GM23248 (cell line): Measurements from ENCODE around the gene PIP5K1B. TPM values are rescaled to one million over a fixed set of nuclear protein-coding genes. Genes with fewer than 3 reads are reported as not detected.

Experiments
- DNase-seq: peaks from one replicate; pipeline ENCODE4 v3.0.0-alpha.2; 2015
- H2AFZ ChIP-seq: fragments of 200-600 bp; sonication (generic); 2 replicates; pipeline ENCODE4 v1.6.1; 2016; ENCODE audit warnings: antibody characterized with exemption
- H3F3A ChIP-seq: fragments of 200-600 bp; sonication (generic); 2 replicates; pipeline ENCODE4 v1.6.1; 2016; ENCODE audit warnings: mild to moderate bottlenecking, antibody characterized with exemption, mixed run types; ENCODE audit not compliant: insufficient read depth
- H3K27ac ChIP-seq: fragments of 200-600 bp; sonication (generic); 2 replicates; pipeline ENCODE4 v1.5.1; 2016; ENCODE audit warnings: mild to moderate bottlenecking
- H3K27me3 ChIP-seq: fragments of 200-600 bp; sonication (generic); replicated peaks from 2 replicates; pipeline ENCODE4 v1.6.1; 2016; ENCODE audit warnings: mild to moderate bottlenecking; ENCODE audit not compliant: insufficient read depth
- H3K36me3 ChIP-seq: fragments of 200-600 bp; sonication (generic); 2 replicates; pipeline ENCODE4 v1.6.1; 2016; ENCODE audit warnings: low read depth, mild to moderate bottlenecking
- H3K4me1 ChIP-seq: fragments of 200-600 bp; sonication (generic); 2 replicates; pipeline ENCODE4 v1.6.1; 2016; ENCODE audit warnings: mild to moderate bottlenecking; ENCODE audit not compliant: insufficient read depth
- H3K4me2 ChIP-seq: fragments of 200-600 bp; sonication (generic); one replicate; pipeline ENCODE4 v1.6.1; 2016; ENCODE audit warnings: mild to moderate bottlenecking; ENCODE audit not compliant: unreplicated experiment
- H3K4me3 ChIP-seq: fragments of 200-600 bp; sonication (generic); 2 replicates; pipeline ENCODE4 v1.5.1; 2016; ENCODE audit warnings: mild to moderate bottlenecking
- H3K79me2 ChIP-seq: fragments of 200-600 bp; sonication (generic); 2 replicates; pipeline ENCODE4 v1.6.1; 2016; ENCODE audit warnings: mild to moderate bottlenecking; ENCODE audit not compliant: insufficient read depth
- H3K9ac ChIP-seq: fragments of 200-600 bp; sonication (generic); 2 replicates; pipeline ENCODE4 v1.6.1; 2016; ENCODE audit warnings: mild to moderate bottlenecking
- H3K9me2 ChIP-seq: fragments of 200-600 bp; sonication (generic); 2 replicates; pipeline ENCODE4 v1.6.1; 2016; ENCODE audit warnings: mixed run types, mild to moderate bottlenecking, moderate library complexity; ENCODE audit not compliant: insufficient read depth
- H3K9me3 ChIP-seq: fragments of 200-600 bp; sonication (generic); one replicate; pipeline ENCODE4 v1.6.1; 2017; ENCODE audit warnings: low read depth
- H4K20me1 ChIP-seq: fragments of 200-600 bp; sonication (generic); 2 replicates; pipeline ENCODE4 v1.6.0; 2016; ENCODE audit not compliant: insufficient read depth
- EZH2 ChIP-seq: fragments of 200-600 bp; sonication (generic); IDR thresholded peaks from 2 replicates; pipeline ENCODE4 v1.6.1; 2018; ENCODE audit warnings: antibody characterized with exemption, mild to moderate bottlenecking; ENCODE audit not compliant: insufficient read depth, poor library complexity, severe bottlenecking
- EZH2phosphoT487 ChIP-seq: fragments of 200-600 bp; sonication (generic); IDR thresholded peaks from 2 replicates; pipeline ENCODE4 v1.6.1; 2018; ENCODE audit warnings: antibody characterized with exemption, moderate library complexity, mild to moderate bottlenecking, low read depth; ENCODE audit not compliant: insufficient read depth
- WGBS, 2 experiments: methylation state at CpG; one replicate each; pipeline ENCODE4 v1.1.6; 2015 to 2017; ENCODE audit warnings: low lambda C conversion rate in 2 of 2, low coverage in 1 of 2; ENCODE audit errors: missing lambda C conversion rate in 2 of 2; 5-methylcytosine and 5-hydroxymethylcytosine counted together
- in situ Hi-C: fragments of 300-500 bp; cut with MboI; formaldehyde crosslinking; loops from 2 replicates; pipeline ENCODE4 v1.15.0; 2020
- polyA plus RNA-seq: library from polyadenylated mRNA; unstranded; fragments of >200 nt; fragmentation: Nextera tagmentation; extraction: Ambion mirVana; gene quantifications from 2 replicates; pipeline ENCODE4 v1.2.1, GENCODE V29; 2016
- total RNA-seq: library from RNA; depleted of rRNA; stranded (reverse); fragments of >200 nt; shearing (Covaris generic); gene quantifications from 2 replicates; pipeline ENCODE4 v1.2.3, GENCODE V29; 2014

Gene PIP5K1B
- total and polyA plus RNA-seq, 2 experiments from 2014 or later = not detected

DNA sequence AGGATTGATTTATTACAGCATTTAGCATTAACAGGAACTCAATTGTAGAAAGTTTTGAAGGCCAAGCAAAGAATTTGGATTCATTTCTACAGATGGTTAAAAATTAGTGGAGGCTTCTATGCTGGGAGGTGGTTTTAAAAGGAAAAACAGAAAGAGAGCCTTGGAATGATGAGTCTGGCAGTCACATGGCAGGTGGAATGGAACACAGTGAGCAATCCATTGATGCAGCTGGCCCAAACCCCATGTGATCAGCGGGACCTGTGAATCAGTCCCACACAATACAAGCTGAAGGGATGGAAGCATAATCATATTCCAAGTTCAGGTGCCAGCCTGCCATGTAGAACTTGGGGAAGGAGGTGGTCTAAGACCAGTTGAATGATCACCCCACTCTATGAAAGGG, 147.9 kb downstream of the PIP5K1B start:
- Histone ChIP-seq H3K9ac (no peak overlapping the region), H3K4me1 (no peaks in the 10 kb centered on the region), H3K27ac (no peak overlapping the region), H3K9me3 (no peaks in the 10 kb centered on the region), H3K4me2 (no peak overlapping the region), H2AFZ (no peak overlapping the region), H3K27me3 (no peaks in the 10 kb centered on the region), H3K4me3 (no peak overlapping the region), H3K9me2 (no peaks in the 10 kb centered on the region), H3K79me2 (no peaks in the 10 kb centered on the region), H3K36me3 (no peaks in the 10 kb centered on the region), H3F3A (no peaks in the 10 kb centered on the region), H4K20me1 (no peaks in the 10 kb centered on the region)
- DNase-seq = no peak
- no peak for TF ChIP-seq EZH2phosphoT487
- TF ChIP-seq EZH2 = no peak
- in situ Hi-C loops = no loop called here
- 35 to 67% methylated on average over 1 of the region's 1 CpG for WGBS, 2 experiments

- Histone ChIP-seq H3K9me3 (no peaks in the 10 kb centered on the region), H4K20me1 (no peaks in the 10 kb centered on the region), H3K4me1 (no peaks in the 10 kb centered on the region), H3K27me3 (no peaks in the 10 kb centered on the region; the same call in 1 of the 2 replicates), H2AFZ (no peak overlapping the region), H3K27ac (no peak overlapping the region), H3K9ac (no peak overlapping the region), H3F3A (no peaks in the 10 kb centered on the region), H3K36me3 (no peaks in the 10 kb centered on the region), H3K4me2 (no peak overlapping the region), H3K4me3 (no peak overlapping the region), H3K9me2 (no peaks in the 10 kb centered on the region), H3K79me2 (no peaks in the 10 kb centered on the region)
- in situ Hi-C loops = no loop called here
- no peak for DNase-seq
- TF ChIP-seq EZH2 = no peak
- no peak for TF ChIP-seq EZH2phosphoT487
- 24% methylated on average over 3 of the region's 3 CpGs for WGBS, 2 experiments
Measured at GRCh38 chr9:68859347-68859746, 154.3 kb downstream of the PIP5K1B start.

DNA sequence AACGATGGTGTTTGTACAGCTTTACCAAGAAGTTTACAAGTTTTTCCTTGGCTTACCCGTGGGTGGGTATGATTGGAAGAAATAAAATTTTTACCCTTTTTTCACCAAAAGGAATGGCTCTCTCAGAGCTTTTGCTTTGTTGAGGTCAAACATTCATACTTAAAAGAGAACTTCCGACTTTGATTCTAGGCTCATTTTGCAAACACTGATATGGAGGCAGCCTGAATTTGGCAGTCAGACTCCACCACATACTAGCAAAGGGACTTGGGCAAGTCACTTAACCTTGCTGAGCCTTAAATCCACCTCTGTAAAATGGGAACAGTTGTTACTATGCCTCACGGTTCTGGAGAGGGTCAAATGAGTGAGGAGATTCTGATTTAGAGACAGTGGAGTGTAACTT, 155.4 kb downstream of the PIP5K1B start:
- no peaks in the 10 kb centered on the region for H4K20me1 ChIP-seq
- in situ Hi-C loops = loop anchor here (5.0 kb wide), 1 partner anchor 48 kb away; no protein-coding TSS in a partner anchor
- H3K36me3 ChIP-seq = no peaks in the 10 kb centered on the region
- no peak for TF ChIP-seq EZH2
- no peak for TF ChIP-seq EZH2phosphoT487
- no peak for DNase-seq
- no peaks in the 10 kb centered on the region for H3K79me2 ChIP-seq
- H2AFZ ChIP-seq = no peak overlapping the region
- no peak overlapping the region for H3K27ac ChIP-seq
- no peaks in the 10 kb centered on the region for H3K9me2 ChIP-seq
- no peaks in the 10 kb centered on the region for H3F3A ChIP-seq
- H3K4me2 ChIP-seq = no peak overlapping the region
- no peaks in the 10 kb centered on the region for H3K4me1 ChIP-seq
- H3K9ac ChIP-seq = no peak overlapping the region
- H3K27me3 ChIP-seq = no peaks in the 10 kb centered on the region; the same call in 1 of the 2 replicates
- no peak overlapping the region for H3K4me3 ChIP-seq
- WGBS, 2 experiments = 25 to 26% methylated on average over 4 of the region's 4 CpGs
- no peaks in the 10 kb centered on the region for H3K9me3 ChIP-seq

GRCh38 chr9:68861436-68861835, 156.4 kb downstream of the PIP5K1B start:
- Histone ChIP-seq H3K36me3 (no peaks in the 10 kb centered on the region), H3K4me3 (no peak overlapping the region), H3K9ac (no peak overlapping the region), H3K9me3 (no peaks in the 10 kb centered on the region), H4K20me1 (no peaks in the 10 kb centered on the region), H3K4me1 (no peaks in the 10 kb centered on the region), H2AFZ (no peak overlapping the region), H3K27ac (no peak overlapping the region), H3K4me2 (no peak overlapping the region), H3K79me2 (no peaks in the 10 kb centered on the region), H3K27me3 (no peaks in the 10 kb centered on the region; the same call in 1 of the 2 replicates), H3K9me2 (no peaks in the 10 kb centered on the region), H3F3A (no peaks in the 10 kb centered on the region)
- 6% methylated on average over 9 of the region's 9 CpGs for WGBS, 2 experiments
- no peak for TF ChIP-seq EZH2
- in situ Hi-C loops = loop anchor here (5.0 kb wide), 1 partner anchor 49 kb away; no protein-coding TSS in a partner anchor
- DNase-seq = no peak

- H4K20me1 ChIP-seq = no peaks in the 10 kb centered on the region
- H3K27ac ChIP-seq = no peak overlapping the region
- no peak overlapping the region for H2AFZ ChIP-seq
- no peaks in the 10 kb centered on the region for H3K9me3 ChIP-seq
- no peaks in the 10 kb centered on the region for H3K4me1 ChIP-seq
- TF ChIP-seq EZH2phosphoT487 = no peak
- TF ChIP-seq EZH2 = no peak
- no peaks in the 10 kb centered on the region for H3K9me2 ChIP-seq
- in situ Hi-C loops = no loop called here
- no peaks in the 10 kb centered on the region for H3K36me3 ChIP-seq
- 43 to 54% methylated on average over 6 of the region's 6 CpGs for WGBS, 2 experiments
- H3K27me3 ChIP-seq = no peaks in the 10 kb centered on the region
- H3K9ac ChIP-seq = no peak overlapping the region
- H3K79me2 ChIP-seq = no peaks in the 10 kb centered on the region
- H3K4me2 ChIP-seq = no peak overlapping the region
- H3K4me3 ChIP-seq = no peak overlapping the region
- H3F3A ChIP-seq = no peaks in the 10 kb centered on the region
- DNase-seq = no peak
Measured at GRCh38 chr9:68867066-68867465, 162.0 kb downstream of the PIP5K1B start.
